Astrocyte of the cerebellum (primary cell): ENCODE data around the gene PIK3CD.
"Not testable (repeated sequence)": the region's sequence is repeated elsewhere in the genome, so short reads cannot be mapped to it uniquely, and the experiment has no call there.

Experiments
- DNase-seq: peaks from one replicate; pipeline ENCODE4 v3.0.0-alpha.2; 2011; ENCODE audit warnings: low read depth
- H3K4me3 ChIP-seq: 2 replicates; pipeline ENCODE4 v1.5.1; 2011; ENCODE audit warnings: mild to moderate bottlenecking, low read depth, low read length, moderate library complexity
- in situ Hi-C: cut with HindIII; loops from 2 replicates; pipeline ENCODE4 v1.10.0; 2017; ENCODE audit warnings: low sequenced_read_pairs
- TF ChIP-seq, protein P1 (sequence below): IDR thresholded peaks from 2 replicates; pipeline ENCODE4 v1.5.1; 2012; ENCODE audit warnings: low read length, low read depth, moderate library complexity, mild to moderate bottlenecking; ENCODE audit errors: missing control alignments

PIK3CD gene

GRCh38 chr1:9621032-9621431 lies 30.5 kb upstream of the PIK3CD start:
- no peak for DNase-seq
- H3K4me3 ChIP-seq = no peak overlapping the region
- TF ChIP-seq, protein P1, sequence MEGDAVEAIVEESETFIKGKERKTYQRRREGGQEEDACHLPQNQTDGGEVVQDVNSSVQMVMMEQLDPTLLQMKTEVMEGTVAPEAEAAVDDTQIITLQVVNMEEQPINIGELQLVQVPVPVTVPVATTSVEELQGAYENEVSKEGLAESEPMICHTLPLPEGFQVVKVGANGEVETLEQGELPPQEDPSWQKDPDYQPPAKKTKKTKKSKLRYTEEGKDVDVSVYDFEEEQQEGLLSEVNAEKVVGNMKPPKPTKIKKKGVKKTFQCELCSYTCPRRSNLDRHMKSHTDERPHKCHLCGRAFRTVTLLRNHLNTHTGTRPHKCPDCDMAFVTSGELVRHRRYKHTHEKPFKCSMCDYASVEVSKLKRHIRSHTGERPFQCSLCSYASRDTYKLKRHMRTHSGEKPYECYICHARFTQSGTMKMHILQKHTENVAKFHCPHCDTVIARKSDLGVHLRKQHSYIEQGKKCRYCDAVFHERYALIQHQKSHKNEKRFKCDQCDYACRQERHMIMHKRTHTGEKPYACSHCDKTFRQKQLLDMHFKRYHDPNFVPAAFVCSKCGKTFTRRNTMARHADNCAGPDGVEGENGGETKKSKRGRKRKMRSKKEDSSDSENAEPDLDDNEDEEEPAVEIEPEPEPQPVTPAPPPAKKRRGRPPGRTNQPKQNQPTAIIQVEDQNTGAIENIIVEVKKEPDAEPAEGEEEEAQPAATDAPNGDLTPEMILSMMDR = no peak
- in situ Hi-C loops = no loop called here

DNA sequence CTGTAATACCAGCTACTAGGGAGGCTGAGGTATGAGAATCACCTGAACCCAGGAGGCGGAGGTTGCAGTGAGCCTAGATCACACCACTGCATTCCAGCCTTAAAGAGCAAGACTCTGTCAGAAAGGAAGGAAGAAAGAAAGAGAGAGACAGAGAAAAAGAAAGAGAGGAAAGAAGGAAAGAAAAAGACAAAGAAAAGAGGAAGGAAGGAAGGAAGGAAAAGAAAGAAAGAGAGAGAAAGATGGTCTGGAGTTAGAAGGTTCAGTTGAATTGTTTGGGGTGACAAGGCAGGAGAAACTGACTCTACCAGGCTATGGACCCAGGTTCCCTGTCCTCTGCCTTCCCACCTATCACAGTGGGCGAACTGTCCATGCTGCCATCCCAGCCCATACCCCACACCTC lies 27.4 kb upstream of the PIK3CD start:
- TF ChIP-seq, protein P1 = no peak
- DNase-seq = no peak
- no peak overlapping the region for H3K4me3 ChIP-seq
- in situ Hi-C loops = no loop called here

DNA sequence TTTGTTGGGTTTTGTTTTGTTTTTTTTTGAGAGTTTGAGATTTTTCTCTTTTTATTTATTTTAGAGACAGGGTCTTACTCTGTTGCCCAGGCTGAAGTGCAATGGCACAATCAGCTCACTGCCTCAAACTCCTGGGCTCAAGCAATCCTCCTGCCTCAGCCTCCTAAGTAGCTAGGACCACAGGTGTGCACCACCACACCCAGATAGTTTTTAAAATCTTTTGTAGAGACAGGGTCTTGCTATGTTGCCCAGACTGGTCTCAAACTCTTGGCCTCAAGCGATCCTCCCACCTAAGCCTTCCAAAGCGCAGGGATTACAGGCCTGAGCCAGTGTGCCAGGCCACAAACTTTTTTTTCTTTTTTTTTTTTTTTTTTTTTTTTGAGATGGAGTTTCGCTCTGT lies 26.5 kb upstream of the PIK3CD start:
- in situ Hi-C loops = loop anchor here (25.0 kb wide), 1 partner anchor 187 kb away; the partner anchor contains the start of gene CLSTN1
- H3K4me3 ChIP-seq, DNase-seq: not testable (repeated sequence)

DNA sequence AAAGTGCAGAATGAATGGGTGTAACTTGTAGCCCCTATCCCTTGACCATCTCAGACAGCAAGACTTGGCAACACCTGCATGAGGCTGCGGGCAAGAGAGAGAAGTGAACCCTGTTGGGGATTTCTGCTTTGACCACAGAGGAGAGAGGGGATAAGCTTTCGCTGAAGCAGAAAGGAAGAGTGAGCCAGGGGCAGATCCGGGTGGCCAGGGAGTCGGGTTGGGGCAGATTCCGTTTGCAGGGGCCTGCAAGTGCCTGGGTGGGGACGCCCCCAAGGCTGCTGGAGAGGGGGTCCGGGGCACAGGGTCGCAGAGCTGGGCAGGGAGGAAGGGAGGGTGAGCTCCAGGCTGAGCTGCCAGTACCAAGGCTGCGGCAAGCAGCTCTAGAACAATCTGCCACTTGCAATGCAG lies 25.3 kb upstream of the PIK3CD start:
- in situ Hi-C loops = loop anchor here (25.0 kb wide), 1 partner anchor 186 kb away; the partner anchor contains the start of gene CLSTN1
- TF ChIP-seq, protein P1 = no peak
- DNase-seq = no peak
- H3K4me3 ChIP-seq = no peak overlapping the region

DNA sequence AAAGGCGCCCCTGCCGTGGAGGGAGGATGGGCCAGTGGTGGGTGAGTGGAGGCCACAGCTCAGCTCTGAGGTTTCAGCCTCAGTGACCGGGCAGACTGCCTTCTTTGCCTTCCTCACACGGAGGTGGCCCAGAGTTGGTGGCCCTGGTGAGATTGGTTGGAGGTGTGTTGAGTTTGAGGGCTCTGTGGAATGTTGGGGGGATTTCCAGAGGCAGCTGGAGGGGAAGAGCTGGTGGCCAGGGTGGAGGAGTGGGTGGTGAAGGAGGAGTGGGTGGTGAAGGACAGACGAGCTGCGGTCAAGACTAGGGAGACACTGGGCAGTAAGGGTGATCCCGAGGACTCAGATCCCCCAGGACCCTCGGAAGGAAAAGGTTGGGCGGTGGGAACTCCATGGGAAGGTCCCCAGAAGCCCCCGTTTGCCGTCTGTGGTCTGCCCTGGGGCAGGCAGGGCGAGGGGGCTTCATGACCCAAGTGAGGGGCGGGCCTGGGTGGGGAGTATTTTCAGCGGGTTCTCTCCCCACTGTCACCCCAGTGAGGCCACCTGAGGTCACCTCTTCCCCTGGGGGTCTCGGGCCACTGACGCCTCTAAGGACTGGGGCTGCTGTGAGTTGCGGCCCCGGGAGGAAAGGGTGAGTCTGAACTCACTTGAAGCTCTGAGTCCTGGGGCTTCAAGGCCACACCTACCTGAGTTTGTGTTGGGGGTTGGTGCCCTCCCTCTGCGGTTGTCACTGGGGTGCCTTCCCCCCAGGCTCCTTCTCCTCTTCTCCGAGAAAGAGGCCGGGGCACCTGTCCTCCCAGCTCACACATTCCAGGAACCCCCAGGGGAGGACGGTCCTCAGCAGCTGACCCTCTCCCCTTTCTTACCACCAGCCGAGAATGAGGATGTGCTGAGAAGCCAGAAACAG lies 22.7 kb upstream of the PIK3CD start:
- TF ChIP-seq, protein P1 = no peak
- no peak overlapping the region for H3K4me3 ChIP-seq
- in situ Hi-C loops = loop anchor here (25.0 kb wide), 1 partner anchor 184 kb away; the partner anchor contains the start of gene CLSTN1
- DNase-seq = no peak

DNA sequence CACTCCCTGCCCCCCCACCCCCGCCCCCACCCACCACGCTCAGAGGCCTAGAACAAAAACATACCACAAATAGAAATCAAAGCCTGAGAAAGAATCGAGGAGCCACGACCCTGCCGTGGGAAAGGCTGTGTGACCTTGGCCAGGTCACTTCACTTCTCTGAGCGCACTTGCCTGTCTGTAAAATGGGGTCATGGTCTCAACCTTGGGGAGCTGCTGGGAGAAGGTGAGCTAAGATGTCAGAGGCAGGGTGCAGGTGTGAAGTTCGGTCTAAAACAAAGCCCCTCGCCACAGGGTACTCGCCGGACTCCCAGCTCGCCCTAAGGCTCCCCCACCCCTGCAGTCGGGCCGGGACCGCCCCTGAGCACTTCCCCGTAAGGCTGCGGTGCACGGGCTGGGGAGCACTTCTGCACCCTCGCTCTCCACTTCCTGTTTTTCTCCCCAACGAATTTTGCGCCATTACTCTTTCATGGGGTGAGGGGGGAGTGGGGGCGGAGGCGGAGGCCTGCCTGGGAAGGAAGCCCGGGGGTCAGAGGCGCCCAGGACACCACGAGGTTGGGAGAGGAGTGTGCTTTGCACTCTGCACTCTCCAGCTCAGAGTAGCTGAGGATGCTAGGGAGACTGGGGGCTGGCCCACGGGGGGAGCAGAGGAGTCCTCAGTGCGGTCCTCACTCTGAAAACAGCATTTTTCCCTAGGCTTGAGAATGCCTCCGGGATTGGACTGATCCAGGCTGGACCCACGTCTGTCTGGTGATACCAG lies 21.9 kb upstream of the PIK3CD start:
- DNase-seq = no peak
- in situ Hi-C loops = loop anchor here (25.0 kb wide), 1 partner anchor 183 kb away; the partner anchor contains the start of gene CLSTN1
- no peak overlapping the region for H3K4me3 ChIP-seq
- TF ChIP-seq, protein P1 = no peak
